NK-92 treated with Interleukin-12 subunit alpha and Interleukin-12 subunit beta, amount 100 ng/mL, for 24 hours (cell line): ENCODE data around the gene GRPEL1.

Source experiments
- DNase-seq: peaks from one replicate; lab custom pipeline; 2025; lab: John Stamatoyannopoulos, UW

Gene GRPEL1

GRCh38 chr4:7023901-7024300 is 44.0 kb downstream of the GRPEL1 start:
- no peak for DNase-seq

GRCh38 chr4:7023486-7023885 is 44.4 kb downstream of the GRPEL1 start:
- DNase-seq: no peak

- no peak for DNase-seq
These were observed 45.8 kb downstream of the GRPEL1 start for GRCh38 chr4:7021930-7022664.

DNA sequence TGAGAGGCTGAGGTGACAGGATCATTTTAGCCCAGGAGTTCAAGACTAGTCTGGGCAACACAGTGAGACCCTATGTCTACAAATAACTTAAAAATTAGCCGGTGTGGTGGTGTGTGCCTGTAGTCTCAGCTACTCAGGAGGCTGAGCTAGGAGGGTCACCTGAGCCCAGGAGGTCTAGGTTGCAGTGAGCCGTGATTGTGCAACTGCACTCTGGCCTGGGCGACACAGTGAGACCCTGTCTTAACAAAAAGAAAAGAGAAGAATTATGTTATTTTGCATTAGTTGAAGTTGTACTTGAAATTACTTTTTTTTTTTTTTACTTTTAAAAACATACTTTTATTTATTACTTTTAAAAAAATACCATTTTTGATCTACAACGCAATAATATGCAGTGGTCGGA is 46.5 kb downstream of the GRPEL1 start:
- DNase-seq: no peak

DNA sequence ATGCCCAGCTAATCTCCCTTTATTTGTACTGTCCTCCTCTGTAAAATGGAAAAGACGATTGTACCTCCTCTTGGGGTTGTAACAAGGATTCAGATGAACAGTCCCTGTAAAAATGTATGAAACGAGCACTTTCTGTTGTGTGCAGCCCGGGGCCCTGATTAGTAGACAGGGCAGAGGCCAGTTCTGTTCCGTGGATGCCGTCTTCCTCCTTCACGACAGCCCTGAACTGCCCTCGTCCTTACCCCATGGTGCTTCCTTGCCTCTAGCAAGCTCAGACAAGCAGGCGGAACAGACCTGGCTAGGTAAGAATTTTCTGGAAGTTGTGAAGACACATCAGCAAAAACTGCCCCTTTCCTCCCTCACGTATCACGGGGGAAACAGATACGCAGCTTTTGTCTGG is 47.0 kb downstream of the GRPEL1 start:
- DNase-seq: no peak

GRCh38 chr4:7020290-7020689 is 47.6 kb downstream of the GRPEL1 start:
- DNase-seq: no peak

DNA sequence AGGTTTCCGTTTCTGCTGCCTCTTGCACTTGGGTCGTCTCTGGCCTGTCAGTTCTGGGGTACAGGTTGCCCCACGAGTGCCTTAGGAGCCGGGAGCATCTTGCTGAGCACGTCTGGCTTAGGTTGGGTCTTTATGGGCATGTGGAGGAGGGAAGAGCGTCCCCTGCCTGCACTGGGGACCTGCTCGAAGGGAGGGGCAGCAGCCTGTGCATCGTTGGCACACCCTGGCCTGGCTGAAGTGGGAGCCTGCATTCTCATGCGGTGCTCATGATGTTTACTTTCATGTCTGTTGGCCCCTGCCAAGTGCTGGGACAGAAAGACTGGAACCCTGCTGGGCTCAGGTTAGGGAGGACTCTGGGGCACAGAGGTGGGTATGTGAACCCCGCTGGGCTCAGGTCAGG is 48.5 kb downstream of the GRPEL1 start:
- no peak for DNase-seq

- DNase-seq: no peak
These were observed 49.6 kb downstream of the GRPEL1 start for GRCh38 chr4:7018281-7018680.

DNA sequence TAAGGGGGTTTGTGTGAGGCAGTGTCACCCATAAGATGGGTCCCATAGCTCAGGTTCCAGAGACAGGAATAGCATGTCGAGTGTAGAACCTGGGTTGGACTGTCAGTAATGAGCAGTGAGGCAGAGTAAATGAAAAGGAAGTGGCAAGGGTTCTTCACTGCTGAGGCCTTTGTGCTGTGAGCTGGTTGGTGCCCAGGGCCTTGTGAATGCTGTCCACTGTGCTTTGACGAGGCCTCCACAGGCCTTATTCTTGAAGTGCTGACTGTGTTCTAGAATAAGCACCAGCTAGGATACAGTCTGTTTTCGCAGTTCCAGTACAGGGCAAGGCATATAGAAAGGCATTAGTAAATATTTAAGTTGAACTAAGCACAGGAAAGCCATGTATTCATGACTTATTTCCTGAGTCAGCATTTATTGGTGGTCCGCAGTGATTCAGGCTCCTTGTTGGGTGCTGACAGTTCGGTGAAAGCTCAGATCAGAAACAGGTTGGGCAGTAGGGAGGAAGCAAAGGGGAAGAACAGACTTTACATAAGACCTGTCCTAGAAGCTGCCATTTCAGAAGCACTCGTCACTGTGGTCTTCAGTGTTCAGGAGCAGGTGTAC is 50.3 kb downstream of the GRPEL1 start:
- no peak for DNase-seq

- no peak for DNase-seq
These were observed 51.4 kb downstream of the GRPEL1 start for GRCh38 chr4:7016512-7016911.

- DNase-seq: no peak
These were observed 51.8 kb downstream of the GRPEL1 start for GRCh38 chr4:7016086-7016485.

- DNase-seq: no peak
These were observed 52.4 kb downstream of the GRPEL1 start for GRCh38 chr4:7015383-7016035.

GRCh38 chr4:7014815-7015214 is 53.0 kb downstream of the GRPEL1 start:
- no peak for DNase-seq

GRCh38 chr4:7013175-7013574 is 54.7 kb downstream of the GRPEL1 start:
- DNase-seq: no peak

DNA sequence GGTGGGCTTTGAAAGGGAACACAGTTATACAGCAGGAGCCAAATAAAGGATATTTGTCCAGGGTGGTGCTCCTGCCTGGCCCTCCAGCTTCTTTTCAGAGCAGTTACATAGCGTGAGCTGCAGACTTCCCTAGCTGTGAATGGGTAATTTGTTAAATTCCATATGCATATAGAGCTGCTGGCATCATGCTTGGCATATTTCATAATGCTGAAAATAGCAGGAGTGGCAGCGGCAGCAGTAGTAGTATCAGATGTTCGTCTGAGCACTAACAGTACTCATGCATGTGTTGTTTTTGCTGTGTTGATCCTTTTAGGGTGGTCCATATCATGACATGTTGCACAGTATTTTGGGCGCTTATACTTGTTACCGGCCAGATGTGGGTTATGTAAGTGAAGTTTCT is 58.3 kb downstream of the GRPEL1 start:
- no peak for DNase-seq
